ENCODE data around the gene MEN1. TPM values are rescaled to one million over a fixed set of nuclear protein-coding genes. Genes with fewer than 3 reads are reported as not detected.

The MEN1 gene
- polyA plus RNA-seq, 3 donors = 9.4 to 26.2 (median 10.0) TPM

- H3K4me3 ChIP-seq (replicated peaks in 1 of 3; ENCODE audit: low read depth in 2 of 3, low read length in 3 of 3) = no peak overlapping the region
- H3K9me3 Mint-ChIP-seq = no peaks in the 10 kb centered on the region
- H3K27me3 Mint-ChIP-seq (ENCODE audit: low read depth in 3 of 3) = peaks cover 0 to 1% (median 1%) of the 10 kb centered on the region in 3 donors
- H3K4me3 Mint-ChIP-seq = no peak overlapping the region
- no CpG with 5 or more reads among the region's 12 CpGs for WGBS (ENCODE audit: insufficient coverage)
- H3K27ac ChIP-seq (ENCODE audit: low read depth in 1 of 2, low read length in 2 of 2) = no peak overlapping the region
- H3K79me2 ChIP-seq (ENCODE audit: insufficient read depth, low read length) = peaks cover 90% of the 10 kb centered on the region
- peak overlapping the region in 1 of 7 donors; percentile 5 for H3K27ac Mint-ChIP-seq
- H2AFZ ChIP-seq (ENCODE audit: insufficient read depth, low read depth, low read length, poor library complexity, severe bottlenecking) = no peak overlapping the region
- H3K4me2 ChIP-seq (replicated peaks; ENCODE audit: extremely low read depth, low read length, poor library complexity, severe bottlenecking) = no peak overlapping the region
- no peak overlapping the region for H3K9ac ChIP-seq (ENCODE audit: insufficient read depth, low read length, poor library complexity, severe bottlenecking)
- H3K4me1 Mint-ChIP-seq = peaks cover 40% of the 10 kb centered on the region
- peaks cover 98% of the 10 kb centered on the region for H4K20me1 ChIP-seq (ENCODE audit: insufficient read depth, low read length)
- DNase-seq = no peak
- H3K36me3 Mint-ChIP-seq = peaks cover 91 to 97% of the 10 kb centered on the region in 2 donors
- H3K27me3 ChIP-seq (ENCODE audit: control insufficient read depth in 2 of 2, insufficient read depth in 2 of 2, low read length in 2 of 2) = no peaks in the 10 kb centered on the region
- TF ChIP-seq, protein P1, sequence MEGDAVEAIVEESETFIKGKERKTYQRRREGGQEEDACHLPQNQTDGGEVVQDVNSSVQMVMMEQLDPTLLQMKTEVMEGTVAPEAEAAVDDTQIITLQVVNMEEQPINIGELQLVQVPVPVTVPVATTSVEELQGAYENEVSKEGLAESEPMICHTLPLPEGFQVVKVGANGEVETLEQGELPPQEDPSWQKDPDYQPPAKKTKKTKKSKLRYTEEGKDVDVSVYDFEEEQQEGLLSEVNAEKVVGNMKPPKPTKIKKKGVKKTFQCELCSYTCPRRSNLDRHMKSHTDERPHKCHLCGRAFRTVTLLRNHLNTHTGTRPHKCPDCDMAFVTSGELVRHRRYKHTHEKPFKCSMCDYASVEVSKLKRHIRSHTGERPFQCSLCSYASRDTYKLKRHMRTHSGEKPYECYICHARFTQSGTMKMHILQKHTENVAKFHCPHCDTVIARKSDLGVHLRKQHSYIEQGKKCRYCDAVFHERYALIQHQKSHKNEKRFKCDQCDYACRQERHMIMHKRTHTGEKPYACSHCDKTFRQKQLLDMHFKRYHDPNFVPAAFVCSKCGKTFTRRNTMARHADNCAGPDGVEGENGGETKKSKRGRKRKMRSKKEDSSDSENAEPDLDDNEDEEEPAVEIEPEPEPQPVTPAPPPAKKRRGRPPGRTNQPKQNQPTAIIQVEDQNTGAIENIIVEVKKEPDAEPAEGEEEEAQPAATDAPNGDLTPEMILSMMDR (IDR thresholded peaks at IDR 0.05) = no peak
- intact Hi-C loops (cut with micrococcal nuclease) = loop anchor here in 1 of 2 donors (2.0 kb wide), 1 partner anchor 25 kb away; the partner anchor contains the start of gene RASGRP2
- H3K9me3 ChIP-seq (replicated peaks in 1 of 2; ENCODE audit: control insufficient read depth in 1 of 2, insufficient read depth in 1 of 2, low read length in 2 of 2) = no peaks in the 10 kb centered on the region
- peaks cover 24 to 41% of the 10 kb centered on the region in 2 donors for H3K4me1 ChIP-seq (ENCODE audit: control insufficient read depth in 1 of 2, insufficient read depth in 2 of 2, low read length in 2 of 2)
- H3K36me3 ChIP-seq (replicated peaks in 1 of 2; ENCODE audit: control insufficient read depth in 1 of 2, insufficient read depth in 2 of 2, low read length in 2 of 2) = peaks cover 87 to 92% of the 10 kb centered on the region in 2 donors
These were observed 40.2 kb downstream of the MEN1 start for GRCh38 chr11:64770120-64770519.

- Histone ChIP-seq H3K27me3 (ENCODE audit: control insufficient read depth in 2 of 2, insufficient read depth in 2 of 2, low read length in 2 of 2) (no peaks in the 10 kb centered on the region), H3K9ac (ENCODE audit: insufficient read depth, low read length, poor library complexity, severe bottlenecking) (no peak overlapping the region), H3K4me2 (replicated peaks; ENCODE audit: extremely low read depth, low read length, poor library complexity, severe bottlenecking) (no peak overlapping the region), H3K4me1 (ENCODE audit: control insufficient read depth in 1 of 2, insufficient read depth in 2 of 2, low read length in 2 of 2) (peaks cover 24 to 49% of the 10 kb centered on the region in 2 donors), H3K9me3 (replicated peaks in 1 of 2; ENCODE audit: control insufficient read depth in 1 of 2, insufficient read depth in 1 of 2, low read length in 2 of 2) (no peaks in the 10 kb centered on the region), H3K4me3 (replicated peaks in 1 of 3; ENCODE audit: low read depth in 2 of 3, low read length in 3 of 3) (no peak overlapping the region), H3K79me2 (ENCODE audit: insufficient read depth, low read length) (peaks cover 83% of the 10 kb centered on the region), H4K20me1 (ENCODE audit: insufficient read depth, low read length) (peaks cover 98% of the 10 kb centered on the region), H2AFZ (ENCODE audit: insufficient read depth, low read depth, low read length, poor library complexity, severe bottlenecking) (no peak overlapping the region), H3K27ac (ENCODE audit: low read depth in 1 of 2, low read length in 2 of 2) (no peak overlapping the region), H3K36me3 (replicated peaks in 1 of 2; ENCODE audit: control insufficient read depth in 1 of 2, insufficient read depth in 2 of 2, low read length in 2 of 2) (peaks cover 88 to 92% of the 10 kb centered on the region in 2 donors)
- Mint-ChIP-seq H3K36me3 (peaks cover 91 to 97% of the 10 kb centered on the region in 2 donors), H3K4me1 (peaks cover 46% of the 10 kb centered on the region), H3K4me3 (no peak overlapping the region), H3K27ac (peak overlapping the region in 4 of 7 donors; percentile 1 to 62 (median 50)), H3K9me3 (no peaks in the 10 kb centered on the region), H3K27me3 (ENCODE audit: low read depth in 3 of 3) (peaks cover 0 to 3% (median 1%) of the 10 kb centered on the region in 3 donors)
- intact Hi-C loops (cut with micrococcal nuclease) = no loop called here
- DNase-seq = no peak
- TF ChIP-seq, protein P1 (IDR thresholded peaks at IDR 0.05) = no peak
- 93% methylated on average over 4 of the region's 6 CpGs for WGBS (ENCODE audit: insufficient coverage)
These were observed 41.1 kb downstream of the MEN1 start for GRCh38 chr11:64769283-64769682.
